Measurements from ENCODE around the gene GTF2H2C. TPM values are rescaled to one million over a fixed set of nuclear protein-coding genes. Genes with fewer than 3 reads are reported as not detected.

GTF2H2C gene
- total RNA-seq, 1 experiment from 2014 or later, result 61.0 TPM

- WGBS (ENCODE audit: extremely low coverage, insufficient read length, low lambda C conversion rate), result no CpG with 5 or more reads among the region's 2 CpGs
- H3K9me3 Mint-ChIP-seq, result peaks cover 11 to 12% of the 10 kb centered on the region in 2 experiments
- H3T11ph ChIP-seq (ENCODE audit: low read length), result no peak overlapping the region
- no peak overlapping the region for H2BK120ac ChIP-seq (ENCODE audit: low read depth, low read length, poor library complexity, severe bottlenecking)
- no peaks in the 10 kb centered on the region for H3K27me3 ChIP-seq (ENCODE audit: insufficient read depth, low read length)
- no peak overlapping the region for H3K4me3 Mint-ChIP-seq
- no peak overlapping the region for H3K18ac ChIP-seq (ENCODE audit: insufficient read length, low read depth, low read length)
- H3K14ac ChIP-seq (ENCODE audit: insufficient read depth, low read length), result no peak overlapping the region
- no peaks in the 10 kb centered on the region for H3K79me2 ChIP-seq (ENCODE audit: insufficient read depth, low read length)
- H4K20me1 ChIP-seq (ENCODE audit: control insufficient read depth, insufficient read depth, insufficient read length), result no peaks in the 10 kb centered on the region
- no peak overlapping the region for H3K56ac ChIP-seq (ENCODE audit: insufficient read length, low read depth, low read length)
- H3K23me2 ChIP-seq (ENCODE audit: insufficient read length, low read depth, low read length, poor library complexity, severe bottlenecking), result no peaks in the 10 kb centered on the region
- H3K27ac ChIP-seq (ENCODE audit: insufficient read length, low read depth, low read length), result no peak overlapping the region
- no peak overlapping the region for H4K5ac ChIP-seq (ENCODE audit: insufficient read length, low read depth, low read length)
- no peak overlapping the region for H2BK20ac ChIP-seq (ENCODE audit: low read depth, low read length, poor library complexity, severe bottlenecking)
- H3K4me2 ChIP-seq (ENCODE audit: insufficient read depth, insufficient read length, low read length), result no peak overlapping the region
- no peak overlapping the region for H2BK5ac ChIP-seq (ENCODE audit: insufficient read length, low read length)
- H2AFZ ChIP-seq (ENCODE audit: low read length), result no peak overlapping the region
- no peak for TF ChIP-seq CTCF (conservative IDR thresholded peaks at IDR 0.05)
- no peaks in the 10 kb centered on the region for H3K27me3 Mint-ChIP-seq (ENCODE audit: low read depth)
- no peak for DNase-seq
- H3K4ac ChIP-seq (ENCODE audit: low read depth, low read length), result no peak overlapping the region
- H2BK15ac ChIP-seq (ENCODE audit: low read depth, low read length), result no peak overlapping the region
- no peak overlapping the region for H3K23ac ChIP-seq (ENCODE audit: insufficient read length, low read depth, low read length)
- no peaks in the 10 kb centered on the region for H3K4me1 Mint-ChIP-seq
- H4K91ac ChIP-seq (ENCODE audit: insufficient read length, low read depth, low read length), result no peak overlapping the region
- H3K36me3 Mint-ChIP-seq (ENCODE audit: insufficient read depth in 1 of 3, low read depth in 3 of 3), result peaks cover 35 to 81% (median 56%) of the 10 kb centered on the region in 3 experiments
- no peaks in the 10 kb centered on the region for H3K4me1 ChIP-seq (ENCODE audit: insufficient read depth, low read length)
- no peak overlapping the region for H2AK5ac ChIP-seq (ENCODE audit: insufficient read length, low read length)
- no peaks in the 10 kb centered on the region for H3K9me3 ChIP-seq (ENCODE audit: control insufficient read depth, low read depth, low read length)
- H4K8ac ChIP-seq (replicated peaks; ENCODE audit: insufficient read length, low read depth, low read length), result no peak overlapping the region
- H3K79me1 ChIP-seq (ENCODE audit: insufficient read depth, low read depth, low read length, poor library complexity, severe bottlenecking), result no peaks in the 10 kb centered on the region
- H3K27ac Mint-ChIP-seq, result no peak overlapping the region
- no peak overlapping the region for H3K9ac ChIP-seq (ENCODE audit: extremely low read depth, insufficient read length, low read length)
- no peak overlapping the region for H2BK12ac ChIP-seq (ENCODE audit: insufficient read length, low read depth, low read length)
Observed at GRCh38 chr5:69510694-69511093, 49.3 kb upstream of the GTF2H2C start.
